Activated naive CD4-positive, alpha-beta T cell treated with Interleukin-2 at 50 U/mL for 16 hours (primary cell): ENCODE data around the gene RNPEPL1.

Experiments
- DNase-seq: peaks from one replicate; pipeline ENCODE4 v3.0.0-alpha.2; 2020

The RNPEPL1 gene

GRCh38 chr2:240577281-240578109, 9.2 kb downstream of the RNPEPL1 start:
- DNase-seq, result no peak

GRCh38 chr2:240578110-240578450, 9.8 kb downstream of the RNPEPL1 start:
- DNase-seq, result no peak

DNA sequence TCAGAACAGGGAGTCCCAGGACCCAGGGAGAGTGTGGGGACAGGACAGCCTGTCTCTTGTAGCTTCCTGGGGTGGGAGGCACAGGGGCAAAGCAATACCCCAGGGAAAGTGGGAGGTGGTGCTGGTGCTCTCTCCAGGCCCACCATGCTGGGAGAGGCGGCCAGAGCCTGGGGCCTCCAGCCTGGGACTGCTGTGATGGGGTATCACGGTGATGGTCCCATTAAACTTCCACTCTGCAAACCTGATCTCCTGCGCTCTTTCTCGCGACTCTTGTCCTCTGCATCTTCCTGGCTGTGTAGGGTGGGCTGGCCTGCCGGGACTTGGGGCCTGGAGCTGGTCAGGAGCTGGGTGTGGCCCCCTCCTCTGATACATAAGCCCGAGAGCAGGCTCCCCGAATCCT, 10.2 kb downstream of the RNPEPL1 start:
- no peak for DNase-seq

- no peak for DNase-seq
Observed at GRCh38 chr2:240579071-240579762, 10.9 kb downstream of the RNPEPL1 start.

GRCh38 chr2:240579771-240580614, 11.7 kb downstream of the RNPEPL1 start:
- DNase-seq, result peak; percentile 85

DNA sequence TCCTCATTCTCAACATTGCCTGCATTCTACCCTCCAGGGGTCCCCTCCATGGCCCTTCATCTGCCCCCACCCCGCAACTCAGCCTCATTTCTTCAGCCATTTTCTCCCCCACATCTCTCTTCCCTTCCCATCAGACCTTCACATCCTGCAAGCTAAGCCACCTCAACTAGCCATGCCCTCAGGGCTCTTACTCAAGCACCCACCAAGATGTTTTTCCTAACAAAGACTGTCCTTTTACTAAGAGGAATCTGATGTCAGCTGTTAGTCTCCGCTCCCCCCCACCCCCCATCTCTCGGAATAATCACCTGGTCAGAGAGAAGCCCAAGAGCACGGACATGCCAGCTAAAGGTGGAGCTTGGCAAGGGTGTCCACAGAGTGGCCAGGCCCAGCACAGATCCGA, 13.5 kb downstream of the RNPEPL1 start:
- DNase-seq, result no peak

DNA sequence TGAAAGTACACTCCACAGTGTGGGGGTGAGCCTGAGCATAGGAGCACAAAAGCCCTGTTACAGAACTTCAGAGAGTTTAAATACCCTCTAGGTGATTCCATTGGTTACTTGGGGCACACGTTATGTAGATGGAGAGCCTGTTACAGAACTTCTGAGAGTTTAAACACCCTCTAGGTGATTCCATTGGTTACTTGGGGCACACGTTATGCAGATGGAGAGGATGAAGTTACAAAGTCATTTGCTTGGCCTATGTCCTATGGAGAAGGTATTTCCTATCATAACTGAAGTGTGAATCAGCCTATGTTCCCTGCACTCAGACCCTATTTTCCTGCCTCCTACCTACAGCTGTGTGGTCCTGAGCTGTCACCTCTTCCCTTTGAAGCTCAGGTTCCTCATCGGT, 14.5 kb downstream of the RNPEPL1 start:
- no peak for DNase-seq

GRCh38 chr2:240583774-240584173, 15.5 kb downstream of the RNPEPL1 start:
- DNase-seq, result no peak

DNA sequence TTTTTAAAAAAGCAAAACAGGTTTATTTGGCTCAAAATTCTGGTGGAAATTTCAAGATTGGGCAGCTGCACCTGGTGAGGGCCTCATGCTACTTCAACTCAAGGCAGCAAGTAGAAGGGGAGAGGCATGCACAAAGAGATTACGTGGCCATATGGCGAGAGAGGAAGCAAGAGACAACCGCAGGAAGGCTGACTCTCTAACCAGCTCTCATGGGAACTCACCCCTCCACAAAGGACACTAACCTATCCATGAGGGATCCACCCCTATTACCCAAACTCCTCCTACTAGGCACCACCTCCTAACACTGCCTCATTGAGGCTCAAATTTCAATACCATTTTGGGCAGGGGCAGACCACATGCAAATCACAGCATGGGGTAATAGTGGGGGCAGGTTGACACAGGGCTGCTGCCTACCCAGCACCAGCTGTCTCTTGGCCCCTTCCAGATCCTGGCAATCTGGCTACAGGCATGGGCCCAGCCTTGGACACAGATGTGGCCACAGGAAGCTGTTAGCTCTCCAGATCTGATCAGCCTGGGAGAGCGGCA, 16.3 kb downstream of the RNPEPL1 start:
- DNase-seq, result no peak

GRCh38 chr2:240585101-240585500, 16.8 kb downstream of the RNPEPL1 start:
- DNase-seq, result no peak

GRCh38 chr2:240585681-240586197, 17.5 kb downstream of the RNPEPL1 start:
- DNase-seq, result no peak

DNA sequence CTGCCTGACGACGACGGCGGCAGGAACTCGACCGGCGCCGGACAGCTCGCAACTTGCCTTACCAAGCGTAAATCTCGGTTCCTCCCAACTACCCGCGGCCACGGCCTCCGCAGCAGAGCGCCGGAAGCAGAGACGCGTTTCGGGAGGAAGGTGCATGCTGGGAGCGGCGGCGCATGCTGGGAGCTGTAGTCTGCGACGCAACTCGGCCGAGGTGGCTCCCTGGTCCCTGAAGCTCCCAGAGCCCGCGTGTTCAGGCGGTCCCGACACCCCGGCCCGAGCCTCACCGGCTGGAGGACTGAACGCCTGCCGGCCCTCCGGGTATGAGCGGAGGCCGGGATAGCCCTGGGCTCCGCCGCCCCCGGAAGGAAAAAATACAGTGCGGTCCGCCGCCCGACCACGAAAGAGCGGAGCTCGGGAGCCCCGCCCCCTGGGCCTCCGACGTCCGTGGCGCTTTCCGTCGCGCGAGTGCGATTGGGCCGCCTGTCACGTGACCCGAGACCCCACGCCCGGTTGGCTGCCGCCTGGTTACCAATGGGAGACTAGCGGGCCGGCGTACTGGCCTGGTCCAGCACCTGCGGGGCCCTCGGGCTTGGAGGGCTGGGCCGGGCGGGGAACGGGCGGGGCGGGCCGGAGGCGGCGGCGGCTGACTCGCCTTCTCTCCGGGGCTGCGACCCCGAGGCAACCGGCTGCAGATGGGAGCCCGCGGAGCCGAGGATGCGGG, 18.1 kb downstream of the RNPEPL1 start, which contains the start of gene CAPN10:
Gene CAPN10, plus strand, starts transcription at position 537 of the 721 bp plus-strand sequence. Its CDS starts 178 bp downstream, at position 715.
- DNase-seq, result peak; percentile 98

- DNase-seq, result peak; percentile 68
Observed at GRCh38 chr2:240586919-240587800, 18.9 kb downstream of the RNPEPL1 start.

DNA sequence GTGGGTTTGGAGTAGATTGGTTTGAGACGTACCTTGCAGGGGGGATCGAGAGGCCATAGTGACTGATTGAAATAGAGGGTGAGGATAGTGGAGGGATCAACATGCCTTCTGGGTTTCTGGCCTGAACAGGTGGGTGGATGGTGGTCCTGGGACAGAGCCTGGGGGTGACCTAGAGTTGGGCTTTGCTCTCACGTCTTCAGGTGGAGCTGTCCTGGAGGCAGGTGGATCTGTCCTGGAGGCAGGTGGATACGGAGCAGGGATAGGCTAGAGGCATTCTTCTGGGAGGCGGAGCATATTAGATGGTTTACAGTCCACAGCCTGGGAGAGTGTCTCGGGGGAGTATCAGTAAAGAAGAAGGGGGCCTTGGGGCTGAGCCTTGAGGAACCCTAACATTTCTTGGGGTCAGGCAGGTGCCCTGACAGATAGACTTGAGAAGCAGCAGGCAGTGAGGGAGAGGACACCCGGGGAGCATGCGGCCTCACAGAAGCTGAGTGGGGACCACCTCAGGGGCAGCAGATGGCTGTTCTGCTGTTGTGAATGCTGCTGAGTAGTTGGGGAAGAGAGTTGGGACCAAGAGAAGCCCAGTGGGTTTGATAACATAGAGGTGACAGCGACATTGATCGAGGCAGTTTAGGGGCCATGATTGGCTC, 19.8 kb downstream of the RNPEPL1 start:
- DNase-seq, result no peak

GRCh38 chr2:240588669-240589068, 20.4 kb downstream of the RNPEPL1 start:
- no peak for DNase-seq

DNA sequence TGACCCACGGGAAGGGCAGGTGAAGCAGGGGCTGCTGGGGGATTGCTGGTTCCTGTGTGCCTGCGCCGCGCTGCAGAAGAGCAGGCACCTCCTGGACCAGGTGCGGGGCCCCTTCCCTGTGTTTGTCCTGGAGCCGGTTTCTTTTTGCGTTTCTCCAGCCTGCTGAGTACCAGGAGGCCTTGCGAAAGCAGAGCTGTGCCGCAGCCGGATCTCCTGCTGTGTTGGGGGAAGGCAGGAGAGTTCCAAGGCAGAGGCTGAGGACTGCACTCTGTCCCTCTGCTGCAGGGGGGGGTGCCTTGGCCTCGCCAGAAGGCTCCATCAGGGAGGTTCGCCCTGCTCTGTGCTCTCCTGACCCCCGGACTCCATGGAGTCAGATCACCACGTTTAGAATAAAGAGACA, 21.1 kb downstream of the RNPEPL1 start:
- no peak for DNase-seq

GRCh38 chr2:240589850-240590525, 21.7 kb downstream of the RNPEPL1 start:
- no peak for DNase-seq

GRCh38 chr2:240590681-240591111, 22.4 kb downstream of the RNPEPL1 start:
- DNase-seq, result no peak

- no peak for DNase-seq
Observed at GRCh38 chr2:240591226-240591625, 22.9 kb downstream of the RNPEPL1 start.

DNA sequence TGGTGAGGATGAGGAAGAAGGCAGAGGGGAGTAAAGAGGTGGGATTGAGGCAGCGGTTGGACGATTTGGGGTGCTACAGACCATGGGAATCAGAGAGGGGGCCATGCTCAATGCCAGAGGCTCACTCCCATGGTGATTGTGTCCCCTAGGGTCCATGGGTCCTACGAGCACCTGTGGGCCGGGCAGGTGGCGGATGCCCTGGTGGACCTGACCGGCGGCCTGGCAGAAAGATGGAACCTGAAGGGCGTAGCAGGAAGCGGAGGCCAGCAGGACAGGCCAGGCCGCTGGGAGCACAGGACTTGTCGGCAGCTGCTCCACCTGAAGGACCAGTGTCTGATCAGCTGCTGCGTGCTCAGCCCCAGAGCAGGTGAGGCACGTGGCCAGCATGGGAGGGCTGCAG, 23.5 kb downstream of the RNPEPL1 start:
- no peak for DNase-seq
